Nephron progenitor cell (in vitro differentiated cells): ENCODE measurements around the gene TAS2R50.
A peak's percentile ranks its signal among the peaks of the same experiment; 100 is the strongest.
"Not testable (repeated sequence)": the region's sequence is repeated elsewhere in the genome, so short reads cannot be mapped to it uniquely, and the experiment has no call there.

Experiments
- DNase-seq: peaks from one replicate; pipeline ENCODE4 v3.0.0; 2021
- H3K27ac Mint-ChIP-seq: 2 replicates; pipeline ENCODE4 v1.8.0; 2021; ENCODE audit warnings: mild to moderate bottlenecking, moderate library complexity, mixed read lengths
- H3K27me3 Mint-ChIP-seq: 2 replicates; pipeline ENCODE4 v1.8.0; 2021; ENCODE audit warnings: mild to moderate bottlenecking, low read depth, mixed read lengths; ENCODE audit not compliant: poor library complexity
- H3K36me3 Mint-ChIP-seq: 2 replicates; pipeline ENCODE4 v1.8.0; 2021; ENCODE audit warnings: low read depth, mixed read lengths
- H3K4me1 Mint-ChIP-seq: 2 replicates; pipeline ENCODE4 v1.8.0; 2021; ENCODE audit warnings: mixed read lengths
- H3K4me3 Mint-ChIP-seq: 2 replicates; pipeline ENCODE4 v1.8.0; 2021; ENCODE audit warnings: mild to moderate bottlenecking, moderate library complexity, mixed read lengths
- H3K9me3 Mint-ChIP-seq: 2 replicates; pipeline ENCODE4 v1.8.0; 2021; ENCODE audit warnings: mild to moderate bottlenecking, moderate library complexity, mixed read lengths
- CTCF ChIP-seq: fragments of 200-600 bp; sonication (generic); IDR thresholded peaks from 2 replicates; pipeline ENCODE4 v1.5.0; 2021; ENCODE audit warnings: antibody characterized with exemption

The TAS2R50 gene, protein sequence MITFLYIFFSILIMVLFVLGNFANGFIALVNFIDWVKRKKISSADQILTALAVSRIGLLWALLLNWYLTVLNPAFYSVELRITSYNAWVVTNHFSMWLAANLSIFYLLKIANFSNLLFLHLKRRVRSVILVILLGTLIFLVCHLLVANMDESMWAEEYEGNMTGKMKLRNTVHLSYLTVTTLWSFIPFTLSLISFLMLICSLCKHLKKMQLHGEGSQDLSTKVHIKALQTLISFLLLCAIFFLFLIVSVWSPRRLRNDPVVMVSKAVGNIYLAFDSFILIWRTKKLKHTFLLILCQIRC

GRCh38 chr12:10986812-10987211, at the start of gene TAS2R50:
TSS of gene TAS2R50 (minus strand) at chr12:10986912. CDS start at chr12:10986860, 52 bp downstream.
- H3K4me1 Mint-ChIP-seq: no peaks in the 10 kb centered on the region
- no peaks in the 10 kb centered on the region for H3K27me3 Mint-ChIP-seq
- no peak within 1 kb of the TSS for H3K27ac Mint-ChIP-seq
- H3K36me3 Mint-ChIP-seq: peaks cover 48% of the 10 kb centered on the region
- no peak for DNase-seq
- TF ChIP-seq CTCF: no peak
- peaks cover 18% of the 10 kb centered on the region for H3K9me3 Mint-ChIP-seq
- H3K4me3 Mint-ChIP-seq: no peak within 1 kb of the TSS

- H3K36me3 Mint-ChIP-seq: peaks cover 70% of the 10 kb centered on the region
- H3K27me3 Mint-ChIP-seq, H3K27ac Mint-ChIP-seq, H3K4me1 Mint-ChIP-seq, H3K9me3 Mint-ChIP-seq, H3K4me3 Mint-ChIP-seq, DNase-seq: not testable (repeated sequence)
These were observed 47.2 kb upstream of the TAS2R50 start for GRCh38 chr12:11033959-11034358.

DNA sequence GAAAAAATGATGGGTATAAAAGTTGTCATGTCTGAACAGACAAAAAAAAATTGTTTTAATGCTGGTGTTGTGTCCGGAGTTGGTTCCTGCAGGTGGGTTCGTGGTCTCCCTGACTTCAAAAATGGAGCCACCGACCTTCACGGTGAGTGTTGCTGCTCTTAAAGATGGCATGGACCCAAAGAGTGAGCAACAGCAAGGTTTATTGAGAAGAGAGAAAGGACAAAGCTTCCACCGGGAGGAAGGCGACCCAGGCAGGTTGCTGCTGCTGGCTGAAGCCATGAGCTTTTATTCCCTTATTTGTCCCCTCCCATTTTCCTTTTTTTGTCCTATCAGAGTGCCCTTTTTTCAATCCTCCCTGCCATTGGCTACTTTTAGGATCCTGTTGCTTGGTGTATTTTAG, 44.6 kb upstream of the TAS2R50 start, which contains the start of gene TAS2R31:
TSS of gene TAS2R31 (minus strand) at position 101 of the 400 bp plus-strand sequence. CDS start at position 29, 72 bp downstream.
- DNase-seq: no peak
- Mint-ChIP-seq H3K4me1 (no peaks in the 10 kb centered on the region), H3K27me3 (no peaks in the 10 kb centered on the region), H3K36me3 (peaks cover 68% of the 10 kb centered on the region), H3K27ac (peak within 1 kb of the TSS; percentile 28), H3K9me3 (no peaks in the 10 kb centered on the region), H3K4me3 (no peak within 1 kb of the TSS)
- no peak for TF ChIP-seq CTCF

DNA sequence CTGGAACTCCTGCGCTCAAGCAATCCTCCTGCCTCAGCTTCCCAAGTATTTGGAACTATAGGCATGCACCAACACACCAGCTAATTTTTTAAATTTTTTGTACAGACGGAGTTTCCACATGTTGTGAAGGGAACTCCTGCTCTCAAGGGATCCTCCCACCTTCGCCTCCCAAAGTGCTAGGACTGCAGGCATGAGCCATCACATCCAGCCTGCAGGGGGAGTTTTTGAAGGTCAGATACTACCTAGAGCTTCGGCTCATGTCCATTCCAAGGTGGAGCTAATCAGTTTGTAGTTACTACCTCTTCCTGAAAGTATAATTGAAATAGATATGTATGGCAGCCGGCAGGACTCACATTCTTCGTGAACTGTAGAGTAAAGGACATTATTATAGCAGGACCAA, 39.4 kb upstream of the TAS2R50 start:
- DNase-seq: no peak
- peaks cover 69% of the 10 kb centered on the region for H3K36me3 Mint-ChIP-seq
- no peak overlapping the region for H3K4me3 Mint-ChIP-seq
- H3K9me3 Mint-ChIP-seq: peaks cover 18% of the 10 kb centered on the region
- H3K27ac Mint-ChIP-seq: no peak overlapping the region
- no peaks in the 10 kb centered on the region for H3K27me3 Mint-ChIP-seq
- TF ChIP-seq CTCF: no peak
- H3K4me1 Mint-ChIP-seq: no peaks in the 10 kb centered on the region

GRCh38 chr12:11023387-11023786, 36.7 kb upstream of the TAS2R50 start:
- no peaks in the 10 kb centered on the region for H3K4me1 Mint-ChIP-seq
- peak overlapping the region; percentile 15 for H3K27ac Mint-ChIP-seq
- peaks cover 53% of the 10 kb centered on the region for H3K36me3 Mint-ChIP-seq
- H3K9me3 Mint-ChIP-seq: peaks cover 18% of the 10 kb centered on the region
- no peak for TF ChIP-seq CTCF
- DNase-seq: no peak
- no peak overlapping the region for H3K4me3 Mint-ChIP-seq
- no peaks in the 10 kb centered on the region for H3K27me3 Mint-ChIP-seq

DNA sequence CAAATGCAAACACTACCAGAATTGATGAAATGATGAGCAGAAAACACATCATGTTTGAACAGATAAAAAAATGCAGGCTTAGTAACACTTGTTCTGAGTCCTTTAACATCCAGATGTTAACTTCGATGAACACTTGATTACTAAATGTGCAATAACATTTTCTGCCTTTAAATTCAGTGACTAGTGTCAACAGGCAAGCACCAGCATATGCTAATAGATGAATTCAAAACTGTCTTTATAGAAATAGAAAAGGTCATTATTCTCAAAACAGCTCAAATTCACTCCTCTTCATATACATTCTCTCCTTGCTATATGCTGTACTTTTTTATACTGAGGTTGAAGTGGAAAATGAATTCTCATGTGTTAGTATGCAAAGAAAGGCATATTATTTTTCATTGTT, 35.8 kb upstream of the TAS2R50 start, which contains the start of gene TAS2R19:
TSS of gene TAS2R19 (minus strand) at position 101 of the 400 bp plus-strand sequence. CDS start at position 52, 49 bp downstream.
- no peak for TF ChIP-seq CTCF
- H3K9me3 Mint-ChIP-seq: peaks cover 18% of the 10 kb centered on the region
- no peaks in the 10 kb centered on the region for H3K4me1 Mint-ChIP-seq
- DNase-seq: no peak
- H3K27ac Mint-ChIP-seq: peak within 1 kb of the TSS; percentile 15
- H3K4me3 Mint-ChIP-seq: no peak within 1 kb of the TSS
- H3K27me3 Mint-ChIP-seq: no peaks in the 10 kb centered on the region
- peaks cover 50% of the 10 kb centered on the region for H3K36me3 Mint-ChIP-seq
